Measurements from ENCODE around the gene SCO1.
A peak's percentile ranks its signal among the peaks of the same experiment; 100 is the strongest.

SCO1 gene

DNA sequence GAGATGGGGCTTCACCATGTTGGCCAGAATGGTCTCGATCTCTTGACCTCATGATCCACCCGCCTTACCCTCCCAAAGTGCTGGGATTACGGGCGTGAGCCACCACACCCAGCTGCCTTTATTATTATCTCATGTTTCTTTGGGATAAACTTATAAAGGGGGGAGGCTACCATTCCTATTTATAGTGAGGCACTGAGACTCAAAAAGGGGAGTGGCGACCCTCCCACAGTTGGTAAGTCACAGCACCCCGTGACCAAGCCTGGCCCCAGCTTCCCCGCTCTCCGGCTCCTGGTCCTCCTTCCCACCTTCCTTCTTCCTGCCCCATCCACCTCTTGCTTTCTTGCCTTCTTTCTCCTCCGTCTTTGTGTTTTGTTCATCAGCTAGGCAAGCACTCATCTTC, 45.4 kb downstream of the SCO1 start:
- no peak for DNase-seq

GRCh38 chr17:10649602-10650001, 47.7 kb downstream of the SCO1 start:
- DNase-seq = no peak

GRCh38 chr17:10648956-10649355, 48.4 kb downstream of the SCO1 start:
- no peak for DNase-seq

DNA sequence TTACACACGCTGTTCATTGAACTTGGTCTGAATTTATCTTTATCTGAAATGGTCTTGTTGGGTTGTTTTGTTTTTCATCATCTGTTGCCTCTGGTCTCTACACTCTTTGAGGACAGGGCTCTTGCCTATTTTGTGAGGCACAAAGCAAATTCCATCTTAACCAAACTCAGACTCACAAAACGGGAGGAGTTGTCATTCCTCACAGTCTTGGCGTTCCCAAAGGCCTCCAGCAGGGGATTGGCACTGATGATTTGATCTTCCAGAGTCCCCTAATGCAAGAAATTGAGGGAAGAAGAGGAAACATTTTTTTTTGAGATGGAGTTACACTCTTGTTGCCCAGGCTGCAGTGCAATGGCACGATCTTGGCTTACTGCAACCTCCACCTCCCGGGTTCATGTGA, 49.0 kb downstream of the SCO1 start:
- DNase-seq = no peak

DNA sequence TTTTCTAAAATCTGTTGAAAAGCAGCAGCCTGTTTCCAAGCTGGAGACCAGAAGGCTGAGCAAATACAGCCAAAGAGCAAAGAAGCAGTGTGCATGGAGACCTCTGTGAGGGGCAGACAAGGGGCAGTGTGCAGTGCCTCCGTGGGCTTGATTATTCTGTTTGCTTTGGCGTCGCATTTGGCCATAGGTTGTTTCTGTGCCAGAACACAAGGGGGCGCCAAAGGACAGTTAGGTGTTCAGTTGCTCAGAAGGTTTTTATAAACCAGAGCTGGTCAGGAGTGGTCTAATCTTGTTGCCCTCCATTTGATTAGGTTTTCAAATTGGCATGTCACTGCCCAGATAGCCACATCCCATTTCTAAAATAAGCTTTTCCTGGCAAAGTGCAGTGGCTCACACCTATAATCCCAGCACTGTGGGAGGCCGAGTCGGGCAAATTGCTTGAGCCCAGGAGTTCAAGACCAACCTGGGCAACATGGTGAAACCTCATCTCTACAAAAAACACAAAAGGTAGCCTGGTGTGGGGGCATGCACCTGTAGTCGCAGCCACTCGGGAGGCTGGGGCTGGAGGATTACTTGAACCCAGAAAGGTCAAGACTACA, 50.8 kb downstream of the SCO1 start:
- DNase-seq = peak; percentile 75

DNA sequence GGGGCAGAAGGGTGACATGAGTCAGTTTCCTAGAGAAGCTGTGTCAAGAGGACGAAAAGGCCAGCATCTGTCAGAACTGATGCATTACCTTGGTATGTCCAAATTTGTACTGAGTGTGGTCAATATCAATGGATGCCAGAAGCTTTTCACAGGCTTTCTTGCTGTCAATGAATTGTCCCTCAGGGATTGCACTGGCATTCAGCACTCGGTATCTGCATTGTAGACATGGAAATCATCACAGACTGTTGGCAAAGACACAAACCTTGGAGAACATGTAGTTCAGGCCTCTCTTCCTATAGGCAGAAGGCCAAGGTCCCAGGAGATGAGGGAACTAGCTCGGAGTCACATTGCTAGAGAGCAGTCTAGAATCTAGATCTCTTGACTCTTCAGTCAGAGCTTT, 56.9 kb downstream of the SCO1 start:
- DNase-seq = no peak

- no peak for DNase-seq
These were observed 59.2 kb downstream of the SCO1 start for GRCh38 chr17:10638151-10638550.

DNA sequence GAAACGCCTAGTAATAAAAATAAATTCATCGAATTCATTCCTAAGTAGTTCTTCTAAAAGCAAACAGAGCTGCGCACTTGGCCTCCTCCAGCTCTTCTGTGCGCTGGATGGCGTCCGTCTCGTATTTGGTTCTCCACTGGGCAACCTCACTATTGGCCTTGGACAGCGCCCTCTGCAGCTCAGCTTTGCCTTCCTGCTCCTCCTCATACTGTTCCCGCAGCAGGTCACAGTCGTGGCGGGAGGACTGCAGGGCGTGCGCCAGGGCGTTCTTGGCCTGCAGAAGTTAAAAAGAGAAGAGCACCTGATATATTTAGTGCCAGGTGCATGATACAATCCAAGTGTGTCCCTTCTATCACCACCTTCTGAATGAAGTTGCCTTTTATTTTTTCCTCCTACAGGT, 62.0 kb downstream of the SCO1 start:
- no peak for DNase-seq

GRCh38 chr17:10633738-10634379, 63.5 kb downstream of the SCO1 start:
- no peak for DNase-seq

DNA sequence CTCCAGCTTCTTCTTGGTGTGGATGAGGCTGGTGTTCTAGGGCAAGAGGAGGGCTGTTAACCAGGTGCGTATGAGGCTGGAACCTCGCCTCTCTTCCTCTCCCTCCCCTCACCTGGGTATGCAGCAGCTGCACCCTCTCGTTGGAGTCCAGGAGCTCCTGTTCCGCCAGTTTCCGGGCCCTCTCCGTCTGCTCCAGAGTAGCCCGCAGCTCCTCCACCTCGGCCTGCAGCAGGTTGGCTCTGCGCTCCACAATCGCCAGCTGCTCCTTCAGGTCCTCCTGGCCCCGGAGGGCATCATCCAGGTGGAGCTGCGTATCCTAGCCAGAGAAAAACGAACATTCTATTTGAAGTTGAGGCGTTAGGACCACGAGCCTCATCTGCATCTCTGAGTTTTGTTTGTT, 65.6 kb downstream of the SCO1 start:
- DNase-seq = no peak

DNA sequence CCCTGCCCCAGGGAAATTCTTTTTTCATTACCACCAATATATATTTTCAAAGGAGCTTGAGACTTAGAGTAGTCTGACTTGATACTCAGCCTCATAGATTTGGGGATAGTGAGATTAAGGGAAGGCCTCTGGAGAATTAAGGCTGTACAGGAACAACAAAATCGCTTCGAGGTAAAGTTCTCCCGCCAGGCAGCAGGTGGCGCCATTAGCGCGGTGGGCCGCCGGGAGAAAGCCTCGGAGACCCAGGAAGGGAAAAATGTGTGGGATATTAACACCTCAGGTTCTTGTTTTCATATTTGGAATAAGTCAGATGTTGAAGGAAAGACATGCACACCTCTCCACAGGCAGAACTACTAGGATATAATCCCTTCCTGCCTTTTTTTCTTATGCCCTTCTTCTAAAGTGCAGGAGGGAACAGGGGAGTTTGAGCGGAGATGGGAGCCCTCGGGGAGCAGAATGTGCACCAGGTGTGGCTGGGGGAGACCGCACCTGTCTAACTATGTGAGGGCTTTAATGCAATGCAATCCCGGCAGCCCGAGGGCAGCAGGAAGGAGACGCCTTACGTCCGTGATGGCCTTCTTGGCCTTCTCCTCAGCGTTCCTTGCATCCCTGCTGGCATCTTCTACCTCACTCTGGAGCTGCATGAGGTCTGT, 66.2 kb downstream of the SCO1 start:
- DNase-seq = no peak

DNA sequence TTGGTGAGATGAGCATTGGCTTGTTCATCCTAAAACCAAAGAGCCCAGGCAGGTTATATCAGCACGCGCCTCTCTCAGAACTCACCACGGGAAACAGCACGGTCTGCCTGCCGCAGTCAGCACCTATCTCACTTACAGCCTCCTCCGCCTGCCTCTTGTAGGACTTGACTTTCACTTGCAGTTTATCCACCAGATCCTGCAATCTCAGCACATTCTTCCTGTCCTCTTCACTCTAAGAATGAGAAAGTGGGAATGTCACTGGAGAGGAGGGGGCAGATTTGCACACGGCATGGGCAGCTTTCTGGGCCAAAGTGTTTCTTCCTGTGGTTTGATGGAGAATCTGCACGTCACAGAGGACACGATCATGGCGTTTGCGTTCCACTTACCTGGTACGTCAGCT, 67.6 kb downstream of the SCO1 start:
- DNase-seq = no peak

DNA sequence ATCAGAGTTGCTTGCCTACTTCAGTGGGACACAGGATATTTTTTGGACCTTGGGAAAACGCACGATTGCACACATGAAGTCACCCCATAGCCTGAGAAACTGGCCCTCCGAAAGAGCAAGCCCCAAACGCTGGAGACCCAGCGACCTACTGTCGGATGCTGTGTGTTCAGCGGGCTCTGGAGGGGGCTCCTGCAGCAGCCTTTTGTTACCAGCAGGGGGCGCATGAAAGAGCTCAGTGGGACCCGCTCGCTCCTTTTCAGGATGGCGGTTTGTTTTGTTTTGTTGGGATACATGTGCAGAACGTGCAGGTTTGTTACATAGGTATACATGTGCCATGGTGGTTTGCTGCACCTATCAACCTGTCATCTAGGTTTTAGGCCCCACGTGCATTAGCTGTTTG, 68.6 kb downstream of the SCO1 start:
- DNase-seq = no peak

DNA sequence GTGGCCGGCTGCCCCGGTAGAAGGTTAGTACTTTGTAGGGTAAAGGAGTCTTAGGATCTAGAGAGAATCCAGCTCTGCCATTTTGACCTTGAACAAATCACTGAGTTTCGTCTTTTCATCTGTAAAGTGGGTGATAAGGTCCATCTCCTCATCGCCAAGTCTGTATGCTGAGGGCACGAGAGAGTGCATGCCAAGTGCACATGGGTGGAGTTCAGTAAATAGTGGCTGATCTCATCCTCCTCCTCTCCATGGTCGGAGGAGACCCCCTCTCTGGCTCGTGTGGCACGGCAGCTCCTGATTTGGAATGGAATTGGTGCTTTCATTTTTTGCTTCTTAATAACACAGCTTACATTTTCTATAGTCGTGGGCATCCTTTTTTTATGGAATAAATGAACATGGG, 70.9 kb downstream of the SCO1 start:
- DNase-seq = no peak

GRCh38 chr17:10624969-10625368, 72.4 kb downstream of the SCO1 start:
- DNase-seq = no peak

GRCh38 chr17:10623737-10624338, 73.5 kb downstream of the SCO1 start:
- DNase-seq = no peak

DNA sequence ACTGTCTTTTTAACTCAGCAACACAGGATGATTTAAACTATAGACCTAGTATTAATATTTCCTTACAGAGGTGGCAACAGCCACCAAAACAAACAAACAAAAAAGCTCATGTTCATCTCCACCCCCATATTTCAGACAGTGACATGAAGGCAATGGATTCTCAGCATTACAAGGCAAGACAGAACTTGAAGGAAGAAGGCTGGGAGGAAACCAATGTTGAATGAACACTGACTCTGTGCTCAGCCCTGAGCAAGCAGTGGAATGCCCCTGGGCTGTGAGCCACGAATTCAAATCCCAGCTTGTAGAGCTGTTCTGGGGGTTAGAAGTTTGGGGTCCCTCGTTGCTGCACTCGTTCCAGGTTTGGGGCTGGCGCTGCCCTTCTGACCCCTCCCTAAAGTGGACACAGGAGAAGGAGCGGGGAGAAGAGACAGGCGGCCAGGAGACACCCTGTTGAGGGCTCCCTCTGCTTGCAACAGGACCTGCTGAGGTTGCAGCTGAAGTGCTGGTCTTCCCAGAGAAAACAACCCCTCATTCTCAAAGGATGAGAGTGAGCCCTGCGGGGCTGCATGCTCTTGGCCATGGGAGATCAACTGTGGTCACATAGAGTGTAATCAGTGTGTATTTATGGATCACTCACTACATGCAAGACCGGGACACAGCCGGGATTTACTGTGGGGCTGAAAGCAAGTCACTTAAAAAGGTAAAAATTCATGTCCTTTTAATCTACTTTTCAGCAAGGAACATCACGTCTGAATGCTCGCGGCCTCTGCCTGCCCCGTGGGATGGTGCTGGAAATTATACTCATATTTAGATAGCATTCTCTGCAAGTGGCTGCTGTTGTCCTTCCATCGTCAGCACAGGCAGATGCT, 74.5 kb downstream of the SCO1 start:
- no peak for DNase-seq
